Mesothelial cell of epicardium (in vitro differentiated cells): Measurements from ENCODE around the gene SPOCK2. TPM values are rescaled to one million over a fixed set of nuclear protein-coding genes. Genes with fewer than 3 reads are reported as not detected.
"Not testable (repeated sequence)": the region's sequence is repeated elsewhere in the genome, so short reads cannot be mapped to it uniquely, and the experiment has no call there.

ENCODE experiments used
- DNase-seq, 2 experiments: peaks; one replicate each; pipeline ENCODE4 v3.0.0; 2021; ENCODE audit warnings: low spot score in 2 of 2; ENCODE audit not compliant: unreplicated experiment in 2 of 2
- H3K27ac Mint-ChIP-seq: 2 replicates; pipeline ENCODE4 v1.8.0; 2021; ENCODE audit warnings: mixed read lengths
- H3K27me3 Mint-ChIP-seq: 2 replicates; pipeline ENCODE4 v1.8.0; 2021; ENCODE audit warnings: low read depth, mixed read lengths
- H3K36me3 Mint-ChIP-seq: 2 replicates; pipeline ENCODE4 v1.8.0; 2021; ENCODE audit warnings: mixed read lengths
- H3K4me1 Mint-ChIP-seq: 2 replicates; pipeline ENCODE4 v1.8.0; 2021; ENCODE audit warnings: mixed read lengths
- H3K4me3 Mint-ChIP-seq: 2 replicates; pipeline ENCODE4 v1.8.0; 2021; ENCODE audit warnings: mild to moderate bottlenecking, moderate library complexity, mixed read lengths
- H3K9me3 Mint-ChIP-seq: 2 replicates; pipeline ENCODE4 v1.8.0; 2021; ENCODE audit warnings: mixed read lengths
- CTCF ChIP-seq: fragments of 200-600 bp; sonication (generic); IDR thresholded peaks from one replicate; pipeline ENCODE4 v1.5.0; 2021; ENCODE audit warnings: antibody characterized with exemption; ENCODE audit not compliant: unreplicated experiment
- total RNA-seq: library from RNA; stranded (reverse); gene quantifications from 3 replicates; pipeline ENCODE4 v1.2.1, GENCODE V29; 2021

Gene SPOCK2
- total RNA-seq = 26.7 to 32.4 TPM (median 28.5 TPM) in 3 replicates

- peak within 1 kb of the TSS; percentile 37 for H3K27ac Mint-ChIP-seq
- peak within 1 kb of the TSS; percentile 77 for H3K4me3 Mint-ChIP-seq
- no peak for TF ChIP-seq CTCF
- no peak for DNase-seq
- H3K9me3 Mint-ChIP-seq = no peaks in the 10 kb centered on the region
- H3K27me3 Mint-ChIP-seq = peaks cover 61% of the 10 kb centered on the region
- no peaks in the 10 kb centered on the region for H3K36me3 Mint-ChIP-seq
- H3K4me1 Mint-ChIP-seq = peaks cover 28% of the 10 kb centered on the region
These were observed at the start of gene SPOCK2 for GRCh38 chr10:72087969-72088888. Gene SPOCK2, minus strand, starts transcription at chr10:72088551. Its CDS starts 223 bp downstream, at chr10:72088328.

GRCh38 chr10:72137583-72137982 is 49.2 kb upstream of the SPOCK2 start:
- H3K36me3 Mint-ChIP-seq = peaks cover 20% of the 10 kb centered on the region
- no peaks in the 10 kb centered on the region for H3K9me3 Mint-ChIP-seq
- H3K27ac Mint-ChIP-seq = no peak overlapping the region
- DNase-seq = no peak
- no peak overlapping the region for H3K4me3 Mint-ChIP-seq
- no peaks in the 10 kb centered on the region for H3K27me3 Mint-ChIP-seq
- no peak for TF ChIP-seq CTCF
- peaks cover 3% of the 10 kb centered on the region for H3K4me1 Mint-ChIP-seq

GRCh38 chr10:72136225-72136624 is 47.9 kb upstream of the SPOCK2 start:
- H3K4me3 Mint-ChIP-seq, H3K27me3 Mint-ChIP-seq, H3K4me1 Mint-ChIP-seq, H3K9me3 Mint-ChIP-seq, H3K27ac Mint-ChIP-seq, DNase-seq: not testable (repeated sequence)
- peaks cover 20% of the 10 kb centered on the region for H3K36me3 Mint-ChIP-seq

- Mint-ChIP-seq H3K27me3 (no peaks in the 10 kb centered on the region), H3K27ac (no peak overlapping the region), H3K9me3 (no peaks in the 10 kb centered on the region), H3K4me3 (no peak overlapping the region), H3K4me1 (peaks cover 2% of the 10 kb centered on the region), H3K36me3 (peaks cover 22% of the 10 kb centered on the region)
- TF ChIP-seq CTCF = no peak
- DNase-seq = no peak
These were observed 46.7 kb upstream of the SPOCK2 start for GRCh38 chr10:72134785-72135767.

GRCh38 chr10:72133517-72133916 is 45.2 kb upstream of the SPOCK2 start:
- Mint-ChIP-seq H3K27ac (no peak overlapping the region), H3K27me3 (no peaks in the 10 kb centered on the region), H3K9me3 (no peaks in the 10 kb centered on the region), H3K4me3 (no peak overlapping the region), H3K4me1 (no peaks in the 10 kb centered on the region), H3K36me3 (peaks cover 30% of the 10 kb centered on the region)
- TF ChIP-seq CTCF = no peak
- DNase-seq = no peak
